COLO668 (cell line): ENCODE measurements around the gene SLC48A1.
"Not testable (repeated sequence)": the region's sequence is repeated elsewhere in the genome, so short reads cannot be mapped to it uniquely, and the experiment has no call there.

ENCODE experiments used
- DNase-seq: peaks from one replicate; lab custom pipeline; 2025; ENCODE audit not compliant: unreplicated experiment; lab: John Stamatoyannopoulos, UW

Gene SLC48A1

GRCh38 chr12:47808050-47808449 lies 35.0 kb downstream of the SLC48A1 start:
- DNase-seq: peak; percentile 33

- DNase-seq: no peak
Measured at GRCh38 chr12:47808574-47809365, 35.7 kb downstream of the SLC48A1 start.

GRCh38 chr12:47809518-47809917 lies 36.5 kb downstream of the SLC48A1 start:
- not testable (repeated sequence) for DNase-seq

- DNase-seq: no peak
Measured at GRCh38 chr12:47811072-47811396, 38.0 kb downstream of the SLC48A1 start.

- DNase-seq: no peak
Measured at GRCh38 chr12:47811581-47812484, 38.8 kb downstream of the SLC48A1 start.

GRCh38 chr12:47812797-47813510 lies 39.9 kb downstream of the SLC48A1 start:
- DNase-seq: peak; percentile 39

- DNase-seq: no peak
Measured at GRCh38 chr12:47813511-47814196, 40.6 kb downstream of the SLC48A1 start.

GRCh38 chr12:47814539-47815170 lies 41.6 kb downstream of the SLC48A1 start:
- DNase-seq: no peak

GRCh38 chr12:47815447-47815846 lies 42.4 kb downstream of the SLC48A1 start:
- not testable (repeated sequence) for DNase-seq

GRCh38 chr12:47816403-47817271 lies 43.6 kb downstream of the SLC48A1 start:
- no peak for DNase-seq

GRCh38 chr12:47817272-47818006 lies 44.4 kb downstream of the SLC48A1 start:
- no peak for DNase-seq

GRCh38 chr12:47818007-47818376 lies 45.0 kb downstream of the SLC48A1 start:
- DNase-seq: no peak

- no peak for DNase-seq
Measured at GRCh38 chr12:47818467-47819137, 45.6 kb downstream of the SLC48A1 start.

GRCh38 chr12:47819138-47819895 lies 46.3 kb downstream of the SLC48A1 start:
- peak; percentile 25 for DNase-seq

GRCh38 chr12:47819896-47820630 lies 47.0 kb downstream of the SLC48A1 start, which contains the start of gene HDAC7:
Gene HDAC7, minus strand, starts transcription at chr12:47819903. Its CDS starts 118 bp downstream, at chr12:47819785.
- peak; percentile 69 for DNase-seq

GRCh38 chr12:47820631-47821345 lies 47.8 kb downstream of the SLC48A1 start:
- no peak for DNase-seq
